Caco-2 (cell line): Measurements from ENCODE around the gene IDUA. TPM values are rescaled to one million over a fixed set of nuclear protein-coding genes. Genes with fewer than 3 reads are reported as not detected.

ENCODE experiments used
- BruUV-seq: library from RNA; stranded (reverse); fragments of 400-500 nt; replicated peaks from 2 replicates; lab custom pipeline; 2021; lab: Mats Ljungman, UMichigan
- CTCF ChIA-PET: fragments of 300-600 bp; sonication (Branson Sonifier 250); formaldehyde crosslinking; loops from one replicate; lab custom pipeline; 2022; ENCODE audit warnings: antibody characterized with exemption; lab: Charles Lee
- POLR2A ChIA-PET: fragments of 300-600 bp; sonication (Branson Sonifier 250); formaldehyde crosslinking; loops from one replicate; lab custom pipeline; 2022; ENCODE audit warnings: antibody characterized with exemption; lab: Charles Lee
- DNase-seq, 2 experiments: peaks; one replicate each; pipeline versions ENCODE4 v3.0.0 to v3.0.0-alpha.2; 2020 to 2022
- H3K27me3 ChIP-seq: replicated peaks from 2 replicates; pipeline ENCODE4 v1.6.0; 2011; ENCODE audit warnings: low read length; ENCODE audit not compliant: control insufficient read depth, insufficient read depth
- H3K36me3 ChIP-seq: 2 replicates; pipeline ENCODE4 v1.5.1; 2011; ENCODE audit warnings: low read length; ENCODE audit not compliant: control insufficient read depth, insufficient read depth
- H3K4me1 ChIP-seq: fragments of 250-450 bp; sonication (Bioruptor Pico); 2 replicates; pipeline ENCODE4 v1.5.1; 2020; ENCODE audit warnings: mild to moderate bottlenecking
- H3K4me3 ChIP-seq: 2 replicates; pipeline ENCODE4 v1.5.1; 2011; ENCODE audit warnings: low read depth, mild to moderate bottlenecking, control low read depth, low read length
- H3K9me3 ChIP-seq: fragments of 250-450 bp; sonication (Bioruptor Pico); 2 replicates; pipeline ENCODE4 v1.5.1; 2020; ENCODE audit warnings: mild to moderate bottlenecking, moderate library complexity
- H3K27ac Mint-ChIP-seq: one replicate; pipeline ENCODE4 v1.8.0; 2022; ENCODE audit warnings: mixed read lengths; ENCODE audit not compliant: unreplicated experiment
- H3K27me3 Mint-ChIP-seq: one replicate; pipeline ENCODE4 v1.8.0; 2022; ENCODE audit warnings: mixed read lengths; ENCODE audit not compliant: insufficient read depth, unreplicated experiment
- H3K36me3 Mint-ChIP-seq: one replicate; pipeline ENCODE4 v1.8.0; 2022; ENCODE audit warnings: mild to moderate bottlenecking, mixed read lengths; ENCODE audit not compliant: insufficient read depth, unreplicated experiment
- H3K4me1 Mint-ChIP-seq: one replicate; pipeline ENCODE4 v1.8.0; 2022; ENCODE audit warnings: low read depth, mixed read lengths; ENCODE audit not compliant: unreplicated experiment
- H3K4me3 Mint-ChIP-seq: one replicate; pipeline ENCODE4 v1.8.0; 2022; ENCODE audit warnings: mild to moderate bottlenecking, moderate library complexity, mixed read lengths; ENCODE audit not compliant: unreplicated experiment
- H3K9me3 Mint-ChIP-seq: one replicate; pipeline ENCODE4 v1.8.0; 2022; ENCODE audit warnings: mixed read lengths; ENCODE audit not compliant: unreplicated experiment
- intact Hi-C: fragments of 100-400 bp; cut with micrococcal nuclease; formaldehyde crosslinking; loops from one replicate; pipeline ENCODE4 v1.10.0; 2022; ENCODE audit not compliant: unreplicated experiment
- total RNA-seq: library from RNA; stranded (reverse); gene quantifications from 2 replicates; pipeline ENCODE4 v1.2.3, GENCODE V29; 2022
- TF ChIP-seq, protein P1 (sequence below), 2 experiments: fragments of 200-600 bp in 1 of 2; IDR thresholded peaks; 1 replicate in 1 of 2; 2 replicates in 1 of 2; pipeline versions ENCODE4 v1.5.1 to v1.8.0; 2011 to 2022; ENCODE audit warnings: antibody characterized with exemption in 1 of 2, control low read depth in 1 of 2, inconsistent platforms in 1 of 2, low read depth in 1 of 2, low read length in 1 of 2, mild to moderate bottlenecking in 1 of 2, moderate library complexity in 1 of 2; ENCODE audit not compliant: insufficient read depth in 1 of 2, severe bottlenecking in 1 of 2, unreplicated experiment in 1 of 2

Gene IDUA
- total RNA-seq, 1 experiment from 2014 or later: 26.9 TPM

DNA sequence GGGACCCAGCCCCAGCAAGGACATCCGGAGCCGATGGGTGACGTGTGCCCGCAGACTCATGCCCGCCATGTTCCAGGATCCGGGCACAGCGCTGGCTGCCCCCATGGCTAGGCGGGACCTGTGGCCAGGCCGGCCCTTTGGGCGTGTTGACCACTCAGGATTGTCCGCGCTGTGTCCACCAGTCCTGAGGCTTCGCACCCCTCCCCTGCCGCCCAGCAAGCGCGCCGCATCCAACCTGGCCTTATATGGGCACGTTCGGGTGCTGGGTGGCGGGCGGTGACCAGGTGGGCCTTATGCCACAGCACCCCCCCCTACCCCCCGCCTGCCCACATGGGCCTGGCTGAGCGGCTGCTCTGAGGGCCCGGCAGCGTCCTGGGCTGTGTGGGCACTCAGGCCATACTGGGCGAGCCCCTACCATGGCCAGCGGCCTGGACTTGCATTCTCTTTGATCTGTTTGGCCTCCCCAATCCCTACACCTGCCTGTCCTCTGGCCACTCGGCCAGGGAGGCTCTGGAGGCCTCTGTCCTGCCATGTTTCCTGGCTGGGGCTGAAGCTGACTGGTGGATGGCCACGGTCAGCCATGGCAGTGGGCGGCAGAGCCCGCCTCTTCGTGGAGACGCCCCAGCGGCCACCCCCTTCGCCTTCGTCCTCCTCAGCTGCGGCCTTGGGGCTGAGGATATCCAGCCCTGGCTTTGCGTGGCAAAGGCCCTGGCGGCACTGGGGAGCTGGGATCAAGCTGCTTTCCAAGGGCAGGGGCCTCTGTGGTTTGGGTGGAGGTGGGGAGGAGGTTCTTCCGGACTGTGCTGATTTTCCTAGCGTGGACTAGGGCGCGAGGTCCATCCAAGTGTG lies 26.6 kb downstream of the IDUA start:
- H3K4me1 ChIP-seq: peaks cover 13% of the 10 kb centered on the region

DNA sequence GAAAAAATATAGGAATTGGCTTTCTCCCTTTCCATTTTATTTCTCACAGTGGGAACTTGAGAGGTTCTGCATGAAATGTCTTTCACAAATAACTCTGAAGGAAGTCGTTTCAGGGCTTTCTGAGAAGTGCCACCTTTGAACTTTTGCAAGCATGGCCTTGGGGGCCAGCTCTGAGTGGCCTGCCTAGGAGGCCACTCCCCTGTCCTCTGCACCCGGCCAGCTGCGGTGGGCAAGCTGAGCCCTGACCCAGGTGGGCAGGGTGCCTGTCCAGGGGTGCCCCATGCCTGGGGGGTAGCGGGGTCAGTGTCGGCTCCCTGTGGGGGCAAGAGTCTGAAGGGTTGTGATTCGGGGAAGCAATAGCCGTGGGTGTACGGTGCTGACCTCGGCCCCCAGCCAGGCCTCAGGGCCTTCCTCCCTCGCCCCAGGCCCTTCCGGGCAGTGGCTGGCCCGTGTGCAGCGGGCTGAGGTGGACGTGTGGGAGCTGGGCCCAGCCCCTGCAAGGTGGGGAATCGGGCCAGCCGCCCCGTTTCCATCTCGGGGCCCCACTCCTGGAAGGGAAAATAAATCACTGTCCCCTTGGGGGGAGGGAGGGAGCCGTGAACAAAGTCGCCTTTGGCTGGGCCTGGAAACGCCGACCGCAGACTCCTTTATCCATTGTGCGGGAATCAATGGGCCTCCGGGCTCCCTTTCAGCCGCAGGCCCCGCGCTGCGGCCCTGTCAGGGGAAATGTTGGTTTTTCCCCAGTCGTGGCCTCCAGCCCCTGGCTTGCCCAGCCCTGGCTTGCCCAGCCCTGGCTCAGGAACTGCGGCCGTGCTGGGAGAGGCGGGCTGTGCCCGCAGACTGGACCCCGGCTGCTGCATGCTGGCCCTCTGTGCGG lies 27.7 kb downstream of the IDUA start:
- H3K27me3 ChIP-seq: no peaks in the 10 kb centered on the region
- intact Hi-C loops: no loop called here
- Mint-ChIP-seq H3K36me3 (peaks cover 11% of the 10 kb centered on the region), H3K9me3 (no peaks in the 10 kb centered on the region), H3K4me3 (no peak overlapping the region), H3K27me3 (no peaks in the 10 kb centered on the region), H3K4me1 (no peaks in the 10 kb centered on the region), H3K27ac (no peak overlapping the region)
- no peak overlapping the region for H3K4me3 ChIP-seq
- H3K4me1 ChIP-seq: peaks cover 8% of the 10 kb centered on the region
- ChIA-PET CTCF (interaction anchor here (0.5 kb wide), 1 partner anchor 233 kb away, joined by 3 read pairs; no protein-coding TSS in a partner anchor), POLR2A (no interaction called here)
- BruUV-seq: TSS peak; percentile 58
- H3K36me3 ChIP-seq: no peaks in the 10 kb centered on the region
- no peaks in the 10 kb centered on the region for H3K9me3 ChIP-seq
- TF ChIP-seq, protein P1, sequence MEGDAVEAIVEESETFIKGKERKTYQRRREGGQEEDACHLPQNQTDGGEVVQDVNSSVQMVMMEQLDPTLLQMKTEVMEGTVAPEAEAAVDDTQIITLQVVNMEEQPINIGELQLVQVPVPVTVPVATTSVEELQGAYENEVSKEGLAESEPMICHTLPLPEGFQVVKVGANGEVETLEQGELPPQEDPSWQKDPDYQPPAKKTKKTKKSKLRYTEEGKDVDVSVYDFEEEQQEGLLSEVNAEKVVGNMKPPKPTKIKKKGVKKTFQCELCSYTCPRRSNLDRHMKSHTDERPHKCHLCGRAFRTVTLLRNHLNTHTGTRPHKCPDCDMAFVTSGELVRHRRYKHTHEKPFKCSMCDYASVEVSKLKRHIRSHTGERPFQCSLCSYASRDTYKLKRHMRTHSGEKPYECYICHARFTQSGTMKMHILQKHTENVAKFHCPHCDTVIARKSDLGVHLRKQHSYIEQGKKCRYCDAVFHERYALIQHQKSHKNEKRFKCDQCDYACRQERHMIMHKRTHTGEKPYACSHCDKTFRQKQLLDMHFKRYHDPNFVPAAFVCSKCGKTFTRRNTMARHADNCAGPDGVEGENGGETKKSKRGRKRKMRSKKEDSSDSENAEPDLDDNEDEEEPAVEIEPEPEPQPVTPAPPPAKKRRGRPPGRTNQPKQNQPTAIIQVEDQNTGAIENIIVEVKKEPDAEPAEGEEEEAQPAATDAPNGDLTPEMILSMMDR (IDR thresholded peaks at IDR 0.05; ENCODE audit: insufficient read depth in 1 of 2, low read depth in 1 of 2, low read length in 1 of 2, severe bottlenecking in 1 of 2, unreplicated experiment in 1 of 2): no peak
- DNase-seq: no peak

More for the DNA sequence above, 26.6 kb downstream of the IDUA start:
- POLR2A ChIA-PET: no interaction called here
- Histone ChIP-seq H3K36me3 (no peaks in the 10 kb centered on the region), H3K27me3 (no peaks in the 10 kb centered on the region), H3K9me3 (no peaks in the 10 kb centered on the region), H3K4me3 (no peak overlapping the region)
- H3K27me3 Mint-ChIP-seq: peaks cover 3% of the 10 kb centered on the region
- H3K36me3 Mint-ChIP-seq: peaks cover 16% of the 10 kb centered on the region
- H3K27ac Mint-ChIP-seq: no peak overlapping the region
- DNase-seq: no peak
- TF ChIP-seq, protein P1 (IDR thresholded peaks at IDR 0.05; ENCODE audit: insufficient read depth in 1 of 2, low read depth in 1 of 2, low read length in 1 of 2, severe bottlenecking in 1 of 2, unreplicated experiment in 1 of 2): no peak
- BruUV-seq: no TSS peak
- no peaks in the 10 kb centered on the region for H3K9me3 Mint-ChIP-seq
- CTCF ChIA-PET: interaction anchor here (0.5 kb wide), 1 partner anchor 234 kb away, joined by 3 read pairs; no protein-coding TSS in a partner anchor
- intact Hi-C loops: no loop called here
- no peak overlapping the region for H3K4me3 Mint-ChIP-seq
- H3K4me1 Mint-ChIP-seq: peaks cover 6% of the 10 kb centered on the region

DNA sequence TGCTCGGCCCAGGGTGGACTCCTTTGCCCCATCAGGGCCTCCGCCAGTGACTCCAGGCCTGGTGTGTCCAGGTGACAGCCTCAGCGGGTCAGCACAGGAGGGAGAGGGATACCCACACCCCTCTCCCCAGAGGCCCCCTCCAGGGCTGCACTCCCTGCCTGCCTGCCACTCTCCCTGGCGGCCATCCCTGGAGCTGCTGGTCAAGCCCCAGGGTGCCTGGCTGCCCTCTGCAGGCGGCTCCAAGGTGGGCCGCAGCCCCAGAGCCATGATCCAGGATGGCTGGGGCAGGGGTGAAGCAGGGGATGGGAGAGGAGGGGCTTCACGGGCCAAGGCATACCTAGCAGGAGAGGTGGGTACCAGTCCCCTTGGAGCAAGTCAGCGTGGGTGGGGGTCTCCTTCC lies 28.3 kb downstream of the IDUA start:
- H3K4me1 ChIP-seq: peaks cover 5% of the 10 kb centered on the region

More for the DNA sequence above, 28.3 kb downstream of the IDUA start:
- Histone ChIP-seq H3K36me3 (no peaks in the 10 kb centered on the region), H3K27me3 (no peaks in the 10 kb centered on the region), H3K4me3 (no peak overlapping the region), H3K9me3 (no peaks in the 10 kb centered on the region)
- CTCF ChIA-PET: no interaction called here
- no peak overlapping the region for H3K4me3 Mint-ChIP-seq
- no peak for DNase-seq
- POLR2A ChIA-PET: no interaction called here
- intact Hi-C loops: no loop called here
- no TSS peak for BruUV-seq
- H3K36me3 Mint-ChIP-seq: peaks cover 11% of the 10 kb centered on the region
- H3K27me3 Mint-ChIP-seq: no peaks in the 10 kb centered on the region
- H3K9me3 Mint-ChIP-seq: no peaks in the 10 kb centered on the region
- no peaks in the 10 kb centered on the region for H3K4me1 Mint-ChIP-seq
- H3K27ac Mint-ChIP-seq: no peak overlapping the region
- TF ChIP-seq, protein P1 (IDR thresholded peaks at IDR 0.05; ENCODE audit: insufficient read depth in 1 of 2, low read depth in 1 of 2, low read length in 1 of 2, severe bottlenecking in 1 of 2, unreplicated experiment in 1 of 2): peak in 1 of 2 experiments; percentile 6
